Measurements from ENCODE around the gene KLHDC7B. TPM values are rescaled to one million over a fixed set of nuclear protein-coding genes. Genes with fewer than 3 reads are reported as not detected.

Gene KLHDC7B
- total RNA-seq, 1 donor from 2014 or later = 0.32 TPM

DNA sequence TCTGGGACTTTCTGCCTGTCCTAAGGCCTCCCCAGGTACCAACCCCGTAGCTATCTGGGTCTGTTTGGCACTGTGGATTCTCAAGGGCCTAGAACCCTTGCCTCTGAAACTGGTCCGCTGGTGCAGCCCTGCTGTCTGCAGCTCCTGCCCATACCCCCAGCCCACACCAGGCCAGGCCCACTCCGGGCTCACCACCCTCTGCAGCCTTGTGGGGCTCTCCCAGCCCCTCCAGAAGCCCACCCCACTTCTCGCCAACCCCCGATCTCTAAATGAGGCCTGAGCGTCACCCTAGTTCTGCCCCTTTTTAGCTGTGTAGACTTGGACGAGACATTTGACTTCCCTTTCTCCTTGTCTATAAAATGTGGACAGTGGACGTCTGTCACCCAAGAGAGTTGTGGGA, 4.7 kb downstream of the KLHDC7B start:
- no peak overlapping the region for H3K4me2 ChIP-seq (ENCODE audit: low read length)
- Mint-ChIP-seq H3K36me3 (ENCODE audit: low read depth, unreplicated experiment) (no peaks in the 10 kb centered on the region), H3K27ac (ENCODE audit: unreplicated experiment) (no peak overlapping the region), H3K27me3 (ENCODE audit: low read depth, unreplicated experiment) (peaks cover 28% of the 10 kb centered on the region), H3K9me3 (ENCODE audit: unreplicated experiment) (no peaks in the 10 kb centered on the region), H3K4me3 (ENCODE audit: unreplicated experiment) (no peak overlapping the region), H3K4me1 (ENCODE audit: low read depth, unreplicated experiment) (peaks cover 3% of the 10 kb centered on the region)
- H4K20me1 ChIP-seq (ENCODE audit: insufficient read depth, low read length) = no peaks in the 10 kb centered on the region
- no peak overlapping the region for H3K9ac ChIP-seq (ENCODE audit: low read length)
- H3K79me2 ChIP-seq (ENCODE audit: insufficient read depth, low read length) = no peaks in the 10 kb centered on the region
- H3K9me3 ChIP-seq (ENCODE audit: insufficient read depth, low read depth, low read length) = no peaks in the 10 kb centered on the region
- no peak overlapping the region for H2AFZ ChIP-seq (ENCODE audit: low read depth, low read length)
- DNase-seq (ENCODE audit: low read depth) (no peak), FAIRE-seq (no peak)
- H3K4me3 ChIP-seq (ENCODE audit: insufficient read depth, low read depth, low read length) = no peak overlapping the region
- peaks cover 30% of the 10 kb centered on the region for H3K27me3 ChIP-seq (ENCODE audit: insufficient read depth, low read length)
- no peaks in the 10 kb centered on the region for H3K36me3 ChIP-seq (ENCODE audit: insufficient read depth, low read length)
- H3K4me1 ChIP-seq (ENCODE audit: insufficient read depth, low read length) = no peaks in the 10 kb centered on the region
- TF ChIP-seq, protein P1, sequence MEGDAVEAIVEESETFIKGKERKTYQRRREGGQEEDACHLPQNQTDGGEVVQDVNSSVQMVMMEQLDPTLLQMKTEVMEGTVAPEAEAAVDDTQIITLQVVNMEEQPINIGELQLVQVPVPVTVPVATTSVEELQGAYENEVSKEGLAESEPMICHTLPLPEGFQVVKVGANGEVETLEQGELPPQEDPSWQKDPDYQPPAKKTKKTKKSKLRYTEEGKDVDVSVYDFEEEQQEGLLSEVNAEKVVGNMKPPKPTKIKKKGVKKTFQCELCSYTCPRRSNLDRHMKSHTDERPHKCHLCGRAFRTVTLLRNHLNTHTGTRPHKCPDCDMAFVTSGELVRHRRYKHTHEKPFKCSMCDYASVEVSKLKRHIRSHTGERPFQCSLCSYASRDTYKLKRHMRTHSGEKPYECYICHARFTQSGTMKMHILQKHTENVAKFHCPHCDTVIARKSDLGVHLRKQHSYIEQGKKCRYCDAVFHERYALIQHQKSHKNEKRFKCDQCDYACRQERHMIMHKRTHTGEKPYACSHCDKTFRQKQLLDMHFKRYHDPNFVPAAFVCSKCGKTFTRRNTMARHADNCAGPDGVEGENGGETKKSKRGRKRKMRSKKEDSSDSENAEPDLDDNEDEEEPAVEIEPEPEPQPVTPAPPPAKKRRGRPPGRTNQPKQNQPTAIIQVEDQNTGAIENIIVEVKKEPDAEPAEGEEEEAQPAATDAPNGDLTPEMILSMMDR (IDR thresholded peaks at IDR 0.05; ENCODE audit: insufficient read depth, low read depth, low read length) = no peak
- TF ChIP-seq EZH2 (IDR thresholded peaks at IDR 0.05; ENCODE audit: insufficient read depth, low read length) = no peak
- no peak overlapping the region for H3K27ac ChIP-seq (ENCODE audit: low read depth, low read length)

DNA sequence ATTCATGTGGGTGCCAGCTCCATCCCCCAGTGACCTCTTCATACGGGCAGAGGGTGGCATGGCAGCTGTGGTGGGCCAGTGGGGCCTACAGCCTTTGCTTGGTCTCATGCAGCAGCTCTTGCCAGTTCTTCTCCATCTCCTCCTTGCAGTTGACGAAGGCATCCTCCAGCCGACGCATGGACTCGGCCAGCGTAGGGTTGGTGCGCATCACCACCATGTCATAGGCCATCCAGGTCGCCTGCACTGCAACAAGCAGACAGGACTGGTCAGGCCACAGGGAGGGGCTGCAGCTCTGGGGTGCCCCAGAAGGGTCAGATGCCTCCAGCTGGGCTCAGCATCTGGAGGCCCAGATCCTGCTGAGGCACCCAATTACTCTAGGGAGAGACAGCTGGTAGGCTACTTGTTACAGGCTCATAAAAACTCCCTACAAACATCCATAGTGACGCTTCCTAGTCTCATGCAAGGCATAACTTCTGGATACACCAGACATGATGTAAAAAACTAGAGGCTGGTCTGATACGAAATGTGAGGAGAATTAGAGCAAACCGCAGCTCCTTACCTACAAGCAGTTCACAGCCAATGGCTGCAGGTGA, 5.6 kb downstream of the KLHDC7B start:
- Histone ChIP-seq H4K20me1 (ENCODE audit: insufficient read depth, low read length) (no peaks in the 10 kb centered on the region), H3K9ac (ENCODE audit: low read length) (no peak overlapping the region), H3K79me2 (ENCODE audit: insufficient read depth, low read length) (no peaks in the 10 kb centered on the region), H3K27ac (ENCODE audit: low read depth, low read length) (no peak overlapping the region), H3K27me3 (ENCODE audit: insufficient read depth, low read length) (peaks cover 35% of the 10 kb centered on the region), H3K4me3 (ENCODE audit: insufficient read depth, low read depth, low read length) (no peak overlapping the region), H3K4me2 (ENCODE audit: low read length) (no peak overlapping the region), H3K9me3 (ENCODE audit: insufficient read depth, low read depth, low read length) (no peaks in the 10 kb centered on the region), H2AFZ (ENCODE audit: low read depth, low read length) (no peak overlapping the region), H3K4me1 (ENCODE audit: insufficient read depth, low read length) (no peaks in the 10 kb centered on the region), H3K36me3 (ENCODE audit: insufficient read depth, low read length) (no peaks in the 10 kb centered on the region)
- H3K4me3 Mint-ChIP-seq (ENCODE audit: unreplicated experiment) = no peak overlapping the region
- H3K4me1 Mint-ChIP-seq (ENCODE audit: low read depth, unreplicated experiment) = no peaks in the 10 kb centered on the region
- TF ChIP-seq EZH2 (IDR thresholded peaks at IDR 0.05; ENCODE audit: insufficient read depth, low read length) = no peak
- TF ChIP-seq, protein P1 (IDR thresholded peaks at IDR 0.05; ENCODE audit: insufficient read depth, low read depth, low read length) = no peak
- DNase-seq (ENCODE audit: low read depth) = no peak
- no peak overlapping the region for H3K27ac Mint-ChIP-seq (ENCODE audit: unreplicated experiment)
- peaks cover 32% of the 10 kb centered on the region for H3K27me3 Mint-ChIP-seq (ENCODE audit: low read depth, unreplicated experiment)
- no peak for FAIRE-seq
- no peaks in the 10 kb centered on the region for H3K9me3 Mint-ChIP-seq (ENCODE audit: unreplicated experiment)
- no peaks in the 10 kb centered on the region for H3K36me3 Mint-ChIP-seq (ENCODE audit: low read depth, unreplicated experiment)

DNA sequence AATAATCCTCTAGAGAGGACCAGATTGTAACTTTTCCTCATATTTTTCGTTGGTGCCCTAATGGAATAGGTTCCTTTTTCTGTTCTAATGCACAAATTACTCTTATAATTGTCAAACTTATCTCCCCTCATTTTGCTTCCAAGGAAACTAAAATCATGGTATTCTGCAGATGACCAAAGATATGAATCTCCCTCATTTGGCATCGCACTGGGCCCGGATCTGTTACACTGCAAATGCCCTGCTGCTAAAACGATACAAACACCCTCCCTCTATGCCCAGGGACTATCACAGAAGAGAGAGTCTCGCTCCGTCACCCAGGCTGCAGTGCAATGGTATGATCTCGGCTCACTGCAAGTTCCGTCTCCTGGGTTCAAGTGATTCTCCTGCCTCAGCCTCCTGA, 7.6 kb downstream of the KLHDC7B start:
- H3K27ac Mint-ChIP-seq (ENCODE audit: unreplicated experiment) = no peak overlapping the region
- H2AFZ ChIP-seq (ENCODE audit: low read depth, low read length) = no peak overlapping the region
- H3K4me3 ChIP-seq (ENCODE audit: insufficient read depth, low read depth, low read length) = no peak overlapping the region
- H3K4me1 Mint-ChIP-seq (ENCODE audit: low read depth, unreplicated experiment) = no peaks in the 10 kb centered on the region
- no peak overlapping the region for H3K27ac ChIP-seq (ENCODE audit: low read depth, low read length)
- no peak overlapping the region for H3K4me2 ChIP-seq (ENCODE audit: low read length)
- no peaks in the 10 kb centered on the region for H3K36me3 Mint-ChIP-seq (ENCODE audit: low read depth, unreplicated experiment)
- TF ChIP-seq, protein P1 (IDR thresholded peaks at IDR 0.05; ENCODE audit: insufficient read depth, low read depth, low read length) = no peak
- TF ChIP-seq EZH2 (IDR thresholded peaks at IDR 0.05; ENCODE audit: insufficient read depth, low read length) = no peak
- H3K9me3 Mint-ChIP-seq (ENCODE audit: unreplicated experiment) = no peaks in the 10 kb centered on the region
- no peak for FAIRE-seq
- H3K4me3 Mint-ChIP-seq (ENCODE audit: unreplicated experiment) = no peak overlapping the region
- no peaks in the 10 kb centered on the region for H4K20me1 ChIP-seq (ENCODE audit: insufficient read depth, low read length)
- H3K27me3 ChIP-seq (ENCODE audit: insufficient read depth, low read length) = peaks cover 36% of the 10 kb centered on the region
- H3K9me3 ChIP-seq (ENCODE audit: insufficient read depth, low read depth, low read length) = no peaks in the 10 kb centered on the region
- H3K79me2 ChIP-seq (ENCODE audit: insufficient read depth, low read length) = no peaks in the 10 kb centered on the region
- no peak overlapping the region for H3K9ac ChIP-seq (ENCODE audit: low read length)
- DNase-seq (ENCODE audit: low read depth) = no peak
- H3K27me3 Mint-ChIP-seq (ENCODE audit: low read depth, unreplicated experiment) = peaks cover 35% of the 10 kb centered on the region
- H3K36me3 ChIP-seq (ENCODE audit: insufficient read depth, low read length) = no peaks in the 10 kb centered on the region
- no peaks in the 10 kb centered on the region for H3K4me1 ChIP-seq (ENCODE audit: insufficient read depth, low read length)

Measured in astrocyte (in vitro differentiated cells and primary cell).